Stomach (tissue), 9 donors: Measurements from ENCODE around the gene NWD2. TPM values are rescaled to one million over a fixed set of nuclear protein-coding genes. Genes with fewer than 3 reads are reported as not detected.

ENCODE experiments used
- DNase-seq, 2 donors: peaks; one replicate each; pipeline versions ENCODE4 v3.0.0 to v3.0.0-alpha.2; 2013 to 2019
- H3K27ac ChIP-seq, 5 donors: fragments of 200-600 bp in 4 of 5; sonication (generic) in 4 of 5; one replicate each; pipeline ENCODE4 v1.5.1; 2013 to 2019; ENCODE audit warnings: mild to moderate bottlenecking in 1 of 5, moderate library complexity in 1 of 5
- H3K27me3 ChIP-seq, 3 donors: fragments of 200-600 bp; sonication (generic); one replicate each; pipeline ENCODE4 v1.5.1; 2017 to 2019; ENCODE audit warnings: mixed run types in 1 of 3
- H3K36me3 ChIP-seq, 4 donors: fragments of 200-600 bp; sonication (generic); 1 replicate in 3 of 4; 2 replicates in 1 of 4; pipeline ENCODE4 v1.5.1; 2016 to 2019
- H3K4me1 ChIP-seq, 4 donors: fragments of 200-600 bp; sonication (generic); one replicate each; pipeline ENCODE4 v1.5.1; 2016 to 2019
- H3K4me3 ChIP-seq, 4 donors: fragments of 200-600 bp; sonication (generic) in 3 of 4; one replicate each; pipeline ENCODE4 v1.5.1; 2016 to 2019; ENCODE audit warnings: mild to moderate bottlenecking in 1 of 4
- H3K9me3 ChIP-seq, 4 donors: fragments of 200-600 bp; sonication (generic); one replicate each; pipeline ENCODE4 v1.5.1; 2016 to 2019
- CTCF ChIP-seq, 7 experiments: fragments of 450-650 bp in 4 of 7; fragments of 200-600 bp in 3 of 7; sonication (generic) in 3 of 7; IDR thresholded peaks; one replicate each; pipeline ENCODE4 v1.5.1; 2016 to 2019; ENCODE audit warnings: antibody characterized with exemption in 7 of 7, control low read depth in 2 of 7, mild to moderate bottlenecking in 1 of 7
- EP300 ChIP-seq: sonication (generic); formaldehyde crosslinking; IDR thresholded peaks from one replicate; pipeline ENCODE4 v1.6.1; 2017; ENCODE audit warnings: antibody characterized with exemption
- POLR2A ChIP-seq, 4 donors: fragments of 450-650 bp; IDR thresholded peaks; one replicate each; pipeline ENCODE4 v1.6.1; 2016; ENCODE audit warnings: antibody characterized with exemption in 4 of 4, control low read depth in 2 of 4, mild to moderate bottlenecking in 1 of 4, moderate library complexity in 1 of 4
- POLR2AphosphoS5 ChIP-seq, 3 donors: sonication (generic); formaldehyde crosslinking; IDR thresholded peaks; one replicate each; pipeline ENCODE4 v1.6.1; 2016; ENCODE audit warnings: antibody characterized with exemption in 3 of 3
- WGBS, 5 donors: extraction: QIAGEN DNeasy Blood & Tissue Kit in 3 of 5; methylation state at CpG; one replicate each; pipeline versions ENCODE4 v1.1.5 to v1.1.7; 2013 to 2018; 5-methylcytosine and 5-hydroxymethylcytosine counted together
- intact Hi-C: fragments of 100-400 bp; cut with DNase I; formaldehyde crosslinking; loops from one replicate; pipeline ENCODE4 v1.15.1; 2023; ENCODE audit warnings: low total_unique reads
- polyA plus RNA-seq, 3 donors: library from polyadenylated mRNA; stranded (reverse); fragments of 200-250 nt; gene quantifications; one replicate each; pipeline ENCODE4 v1.2.3, GENCODE V29; 2013
- total RNA-seq, 5 donors: library from RNA; depleted of rRNA; stranded (reverse); fragments of >200 nt; gene quantifications; one replicate each; pipeline versions ENCODE4 v1.1.0 to v1.2.3, GENCODE V29; 2014 to 2016
- donor health status: healthy with polysubstance abuse.
- donor health status: Bipolar disorder and iron deficiency.
- donor health status: healthy.

NWD2 gene
- total and polyA plus RNA-seq, 8 donors: under 0.01 to 1.5 (median 0.05) TPM; not detected in 5

- WGBS, 5 donors: 74 to 90% (median 87%) methylated on average over 4 of the region's 4 CpGs
- no peak overlapping the region for H3K27ac ChIP-seq
- H3K27me3 ChIP-seq: no peaks in the 10 kb centered on the region
- TF ChIP-seq EP300 (no peak), POLR2A (IDR thresholded peaks at IDR 0.05) (no peak), POLR2AphosphoS5 (IDR thresholded peaks at IDR 0.05) (no peak), CTCF (IDR thresholded peaks at IDR 0.05) (no peak)
- H3K9me3 ChIP-seq: no peaks in the 10 kb centered on the region
- DNase-seq: no peak
- no peaks in the 10 kb centered on the region for H3K4me1 ChIP-seq
- H3K4me3 ChIP-seq: no peak overlapping the region
- intact Hi-C loops: no loop called here
- no peaks in the 10 kb centered on the region for H3K36me3 ChIP-seq
Measured at GRCh38 chr4:37443137-37443536, 198.6 kb downstream of the NWD2 start.

GRCh38 chr4:37445023-37445422 is 200.5 kb downstream of the NWD2 start:
- DNase-seq: no peak
- H3K27ac ChIP-seq: no peak overlapping the region
- H3K9me3 ChIP-seq: no peaks in the 10 kb centered on the region
- no peak overlapping the region for H3K4me3 ChIP-seq
- H3K36me3 ChIP-seq: no peaks in the 10 kb centered on the region
- TF ChIP-seq POLR2AphosphoS5 (IDR thresholded peaks at IDR 0.05) (no peak), POLR2A (IDR thresholded peaks at IDR 0.05) (no peak)
- peaks cover 0 to 7% (median 0%) of the 10 kb centered on the region in 3 donors for H3K27me3 ChIP-seq
- intact Hi-C loops: no loop called here
- H3K4me1 ChIP-seq: no peaks in the 10 kb centered on the region
- 95 to 97% (median 96%) methylated on average over 9 of the region's 9 CpGs for WGBS, 5 donors

- TF ChIP-seq CTCF (IDR thresholded peaks at IDR 0.05) (no peak), POLR2AphosphoS5 (IDR thresholded peaks at IDR 0.05) (no peak), POLR2A (IDR thresholded peaks at IDR 0.05) (no peak), EP300 (no peak)
- 83 to 94% (median 90%) methylated on average over 8 of the region's 8 CpGs for WGBS, 5 donors
- Histone ChIP-seq H3K27me3 (peaks cover 0 to 14% (median 2%) of the 10 kb centered on the region in 3 donors), H3K4me3 (no peak overlapping the region), H3K36me3 (no peaks in the 10 kb centered on the region), H3K9me3 (no peaks in the 10 kb centered on the region), H3K4me1 (no peaks in the 10 kb centered on the region), H3K27ac (no peak overlapping the region)
- intact Hi-C loops: no loop called here
- no peak for DNase-seq
Measured at GRCh38 chr4:37446016-37446415, 201.5 kb downstream of the NWD2 start.

GRCh38 chr4:37447886-37448285 is 203.3 kb downstream of the NWD2 start:
- no peak overlapping the region for H3K27ac ChIP-seq
- no peaks in the 10 kb centered on the region for H3K36me3 ChIP-seq
- intact Hi-C loops: no loop called here
- DNase-seq: no peak
- 71 to 80% (median 77%) methylated on average over 3 of the region's 3 CpGs for WGBS, 5 donors
- no peak overlapping the region for H3K4me3 ChIP-seq
- no peaks in the 10 kb centered on the region for H3K9me3 ChIP-seq
- peaks cover 0 to 3% (median under 1%) of the 10 kb centered on the region in 4 donors for H3K4me1 ChIP-seq
- TF ChIP-seq POLR2AphosphoS5 (IDR thresholded peaks at IDR 0.05) (no peak), CTCF (IDR thresholded peaks at IDR 0.05) (no peak), POLR2A (IDR thresholded peaks at IDR 0.05) (no peak), EP300 (no peak)
- peaks cover 0 to 24% (median 2%) of the 10 kb centered on the region in 3 donors for H3K27me3 ChIP-seq

GRCh38 chr4:37450309-37450708 is 205.8 kb downstream of the NWD2 start:
- no peak overlapping the region for H3K4me3 ChIP-seq
- TF ChIP-seq EP300 (no peak), POLR2AphosphoS5 (IDR thresholded peaks at IDR 0.05) (no peak), POLR2A (IDR thresholded peaks at IDR 0.05) (no peak), CTCF (IDR thresholded peaks at IDR 0.05) (no peak)
- no peak overlapping the region for H3K27ac ChIP-seq
- peaks cover 5 to 25% (median 11%) of the 10 kb centered on the region in 4 donors for H3K4me1 ChIP-seq
- peaks cover 0 to 43% (median 8%) of the 10 kb centered on the region in 3 donors for H3K27me3 ChIP-seq
- no peak for DNase-seq
- no peaks in the 10 kb centered on the region for H3K36me3 ChIP-seq
- H3K9me3 ChIP-seq: no peaks in the 10 kb centered on the region
- WGBS, 5 donors: 82 to 94% (median 88%) methylated on average over 2 of the region's 2 CpGs
- intact Hi-C loops: loop anchor here (10.0 kb wide), 1 partner anchor 114 kb away; no protein-coding TSS in a partner anchor
